Activated effector memory CD4-positive, alpha-beta T cell treated with anti-CD3 and anti-CD28 coated beads, Interleukin-2, amount 50 U/mL, for 16 hours (primary cell): ENCODE results near the gene ANKRD9.

Experiments
- DNase-seq: peaks from one replicate; pipeline ENCODE4 v3.0.0-alpha.2; 2020

Gene ANKRD9

DNA sequence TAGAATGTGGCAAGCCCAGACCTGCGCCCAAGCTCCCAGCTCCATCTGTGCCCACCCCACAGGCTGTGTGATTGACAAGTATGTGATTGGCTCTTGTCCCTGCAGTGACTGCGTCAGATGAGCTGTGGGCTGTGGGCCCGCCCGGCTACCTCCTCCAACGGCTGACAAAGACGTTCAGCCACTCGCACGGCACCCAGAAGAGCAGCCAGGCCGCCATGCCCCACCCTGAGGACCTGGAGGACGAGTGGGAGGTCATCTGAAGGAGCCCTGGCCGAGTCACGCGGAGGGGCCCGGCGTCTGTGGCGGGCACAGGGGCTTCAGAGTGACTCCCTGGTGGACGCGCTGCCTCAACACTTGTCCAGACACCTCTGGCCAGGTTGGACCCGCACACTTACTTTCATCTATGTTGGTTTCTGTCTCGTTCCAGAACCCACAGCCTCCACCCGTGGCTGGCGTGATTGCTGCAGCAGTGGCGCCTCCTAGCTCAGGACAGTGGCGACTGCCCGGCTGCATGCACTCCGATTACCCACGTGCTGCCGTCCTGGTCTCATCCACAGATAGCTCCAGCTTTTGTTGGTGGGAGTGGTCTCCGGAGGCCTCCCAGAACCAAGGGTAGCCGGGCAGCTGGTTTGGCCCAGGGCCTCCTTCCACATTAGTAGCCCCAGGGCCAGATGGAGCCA, 11.4 kb downstream of the ANKRD9 start:
- no peak for DNase-seq

DNA sequence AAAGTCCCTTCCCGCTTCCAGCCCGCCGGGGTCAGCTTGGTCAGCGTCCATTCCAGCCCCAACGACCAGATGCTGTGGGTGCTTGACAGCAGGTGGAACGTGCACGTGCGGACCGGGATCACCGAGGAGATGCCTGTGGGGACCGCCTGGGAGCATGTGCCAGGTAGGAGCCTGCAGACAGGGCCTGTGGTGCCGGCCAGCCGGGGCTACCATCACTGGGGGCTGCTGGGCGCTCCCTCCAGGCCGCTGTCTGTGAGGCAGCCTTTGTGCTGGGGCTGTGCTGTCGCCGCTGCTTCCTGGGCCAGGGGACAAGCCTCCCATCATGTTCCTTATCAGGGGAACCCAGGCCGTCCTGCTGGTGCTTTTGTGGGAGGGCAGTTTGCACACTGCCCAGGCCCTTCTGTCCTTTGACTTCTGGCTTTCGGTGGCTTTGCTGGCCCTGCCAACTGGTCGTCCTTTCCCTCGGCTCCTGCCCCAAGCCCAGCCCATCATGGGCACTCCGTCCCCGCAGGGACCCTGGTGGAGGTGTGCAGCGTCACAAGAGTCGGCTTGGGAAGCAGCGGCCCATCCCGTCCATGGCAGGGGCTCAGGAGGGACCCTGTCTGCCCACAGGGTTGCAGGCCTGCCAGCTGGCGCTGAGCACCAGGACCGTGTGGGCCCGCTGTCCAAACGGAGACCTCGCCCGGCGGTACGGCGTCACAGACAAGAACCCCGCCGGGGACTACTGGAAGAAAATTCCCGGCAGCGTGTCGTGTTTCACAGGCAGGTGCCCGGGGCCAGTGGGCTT, 12.4 kb downstream of the ANKRD9 start:
- no peak for DNase-seq

DNA sequence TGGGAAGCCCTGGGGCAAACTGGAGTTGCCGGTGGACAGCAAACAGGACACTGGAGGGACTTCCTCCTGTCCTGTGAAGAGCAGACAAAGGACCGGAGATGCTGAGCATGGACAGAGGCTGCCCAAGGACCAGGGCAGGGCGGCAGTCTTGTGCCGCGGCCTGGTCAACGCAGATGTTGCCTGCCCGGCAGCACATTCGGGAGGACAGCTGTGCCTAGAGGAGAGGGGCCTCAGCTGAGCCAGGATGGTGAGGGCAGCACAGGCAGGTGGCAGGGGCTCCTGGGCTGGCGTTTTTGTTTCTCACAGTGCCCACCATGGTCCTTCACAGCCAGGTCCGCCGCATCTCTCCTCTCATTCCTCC, 13.3 kb downstream of the ANKRD9 start:
- DNase-seq = no peak

DNA sequence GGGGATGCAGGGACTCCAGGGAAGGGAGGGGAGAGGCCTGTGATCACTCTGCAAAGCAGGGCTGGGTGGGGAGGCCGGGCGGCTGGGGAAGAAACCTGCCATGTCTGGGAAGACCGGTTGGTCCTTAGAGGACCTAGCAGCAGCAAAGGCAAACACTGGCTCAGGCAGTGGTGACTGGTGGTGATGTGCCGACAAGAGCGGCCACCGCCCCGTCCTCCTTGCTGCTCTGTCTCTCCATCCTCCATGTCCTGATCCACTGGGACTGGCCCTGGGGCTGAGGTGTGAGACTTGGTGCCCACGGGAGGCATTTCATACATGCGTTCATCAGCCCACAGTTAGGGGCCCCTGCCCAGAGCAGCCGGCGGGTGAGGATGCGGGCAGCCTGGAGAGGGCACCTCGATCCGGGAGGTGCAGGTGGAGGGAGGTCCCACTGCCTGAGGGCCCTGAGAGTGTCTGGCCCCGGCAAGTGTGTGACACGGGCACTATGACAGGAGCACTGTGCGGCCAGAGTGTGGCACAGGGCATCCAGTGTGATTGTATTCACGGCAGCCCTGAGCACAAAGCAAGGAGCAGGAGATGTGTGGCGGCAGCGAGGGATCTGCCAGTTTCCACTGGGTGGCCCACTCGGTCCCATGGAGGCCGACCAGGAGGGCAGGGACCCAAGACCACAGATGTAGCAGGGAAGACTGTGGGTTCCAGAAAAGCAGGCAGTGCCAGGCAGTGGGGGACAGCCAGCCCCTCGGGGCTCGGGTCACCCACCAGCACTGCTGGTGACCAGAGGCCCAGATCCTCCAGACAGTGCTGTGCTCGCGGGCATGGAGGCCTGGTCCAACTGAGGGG, 13.9 kb downstream of the ANKRD9 start:
- DNase-seq = no peak

DNA sequence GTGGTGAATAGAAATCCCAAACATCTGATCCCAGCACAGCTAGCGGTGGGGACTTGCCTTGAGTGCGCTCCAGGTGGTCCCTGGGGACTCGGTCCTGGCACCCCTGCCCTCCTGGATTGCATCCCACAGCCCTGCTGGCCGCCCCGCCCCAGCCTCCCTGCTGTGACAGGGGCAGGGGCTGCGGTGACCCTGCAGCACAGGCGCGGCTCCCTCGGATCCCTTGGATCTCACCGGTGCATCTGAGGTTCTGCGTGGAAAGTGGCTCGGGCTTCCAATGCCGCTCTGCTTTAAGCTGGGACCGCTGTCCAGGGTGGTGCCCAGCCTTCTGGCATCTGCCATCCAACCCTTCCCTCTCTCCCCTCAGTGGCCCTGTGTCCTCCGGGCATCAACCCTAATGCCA, 16.0 kb downstream of the ANKRD9 start:
- DNase-seq = no peak

DNA sequence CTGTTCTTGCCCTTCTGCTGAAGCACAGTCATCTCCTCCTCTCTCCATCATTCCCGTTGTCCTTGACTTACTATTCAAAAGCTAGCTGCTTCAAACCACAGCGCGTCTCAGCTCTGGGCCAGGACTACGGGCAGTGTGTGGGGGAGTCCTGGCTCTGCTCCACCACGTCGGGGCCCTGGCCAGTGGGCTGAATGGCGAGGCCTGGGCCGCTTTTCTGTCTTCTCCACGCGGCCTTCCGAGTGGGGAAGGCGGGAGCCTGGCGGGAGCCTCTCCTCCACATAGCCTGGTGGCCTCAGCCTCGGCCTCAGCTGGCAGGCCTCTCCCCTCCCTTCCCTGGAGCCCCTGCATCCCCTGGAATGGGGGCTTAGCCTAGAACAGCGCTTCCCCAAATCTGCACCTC, 16.5 kb downstream of the ANKRD9 start:
- DNase-seq = no peak

DNA sequence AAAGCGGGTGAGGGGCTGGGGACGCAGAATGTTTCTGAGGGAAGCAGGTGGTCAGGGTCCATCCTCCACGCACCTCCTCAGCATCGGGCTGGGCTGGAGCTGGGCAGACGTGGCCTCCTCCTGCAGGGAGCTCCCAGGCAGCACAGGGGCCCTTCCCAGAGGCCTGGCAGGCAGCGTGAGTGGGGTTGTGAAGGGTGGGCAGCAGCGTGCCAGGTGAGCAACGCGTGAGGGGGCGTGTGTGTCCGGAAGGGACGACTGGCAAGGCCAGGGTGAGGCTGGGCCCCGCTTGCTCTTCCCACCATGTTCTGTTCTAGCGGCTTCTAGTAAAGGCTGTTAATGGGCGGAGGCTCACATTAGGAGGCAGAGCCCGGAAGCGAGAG, 17.1 kb downstream of the ANKRD9 start:
- no peak for DNase-seq

DNA sequence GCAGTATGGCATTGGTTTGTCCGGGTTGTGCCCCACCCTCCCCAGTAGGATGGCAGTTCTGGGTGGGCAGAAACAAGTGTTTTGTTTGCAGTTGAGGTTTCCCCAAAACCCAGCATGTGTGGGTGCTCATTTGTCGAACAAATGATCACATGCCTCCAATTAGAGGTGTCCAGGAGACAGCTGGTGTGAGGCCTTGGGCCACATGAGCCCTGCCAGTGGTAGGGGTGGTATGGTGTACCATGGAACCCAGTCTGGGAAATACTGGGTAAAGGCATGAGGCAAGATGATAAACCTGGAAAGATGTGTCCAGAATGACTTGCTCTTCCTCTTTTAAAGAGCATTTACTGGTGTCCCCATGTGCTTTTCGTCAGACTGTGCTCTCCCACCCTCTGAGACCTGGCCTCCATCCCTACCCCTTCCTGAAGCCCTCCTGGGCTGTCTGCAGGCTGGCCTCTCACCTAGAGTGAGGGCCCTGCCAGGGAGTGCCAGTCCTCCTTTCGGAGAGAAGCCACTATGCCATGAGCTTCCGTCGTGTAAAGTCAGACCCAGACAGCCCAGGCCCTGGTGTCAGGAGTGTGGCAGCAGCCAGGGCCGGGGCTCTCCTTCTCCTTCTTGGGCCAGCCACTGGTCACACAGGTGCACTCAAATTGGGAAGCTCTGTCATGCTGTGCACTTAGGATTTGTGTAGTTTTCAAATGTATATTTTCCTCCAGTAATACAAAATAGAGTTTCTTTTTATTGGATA, 17.6 kb downstream of the ANKRD9 start:
- no peak for DNase-seq

DNA sequence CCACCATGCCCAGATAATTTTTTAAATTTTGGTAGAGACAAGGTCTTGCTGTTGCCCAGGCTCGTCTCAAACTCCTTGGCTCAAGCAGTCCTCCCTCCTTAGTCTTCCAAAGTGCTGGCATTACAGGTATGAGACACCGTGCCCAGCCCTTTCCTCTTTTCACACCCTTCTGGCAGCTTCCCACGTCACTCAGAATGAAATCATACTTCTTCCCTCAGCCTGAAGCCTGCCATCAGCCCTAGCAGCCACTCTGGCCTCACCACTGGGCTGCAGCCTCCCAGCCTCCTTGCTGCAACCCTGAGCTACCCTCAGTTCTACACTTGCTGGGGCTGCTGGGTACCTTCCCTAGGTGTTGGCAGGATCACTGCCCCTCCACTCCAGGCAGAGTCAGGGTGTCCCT, 18.2 kb downstream of the ANKRD9 start:
- DNase-seq = no peak

DNA sequence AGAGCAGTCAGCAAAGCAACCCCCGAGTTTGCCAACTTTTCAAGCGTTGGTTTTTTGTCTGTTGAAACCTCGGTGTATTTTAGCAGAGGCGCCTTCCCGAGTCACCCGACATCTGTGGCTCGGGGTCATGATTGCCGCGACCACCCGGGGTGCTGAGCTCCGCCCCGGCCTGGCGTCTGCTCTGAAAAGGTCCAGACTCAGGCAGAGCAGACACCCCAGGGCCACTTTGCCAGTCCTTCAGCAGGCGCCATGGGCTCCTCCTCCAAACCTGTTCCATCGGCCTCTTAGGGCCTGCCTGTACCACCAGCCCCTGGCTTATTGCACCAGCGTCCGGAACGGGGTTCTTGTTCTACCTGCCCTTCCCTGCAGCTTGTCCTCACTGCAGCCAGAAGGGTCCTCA, 19.1 kb downstream of the ANKRD9 start:
- no peak for DNase-seq

DNA sequence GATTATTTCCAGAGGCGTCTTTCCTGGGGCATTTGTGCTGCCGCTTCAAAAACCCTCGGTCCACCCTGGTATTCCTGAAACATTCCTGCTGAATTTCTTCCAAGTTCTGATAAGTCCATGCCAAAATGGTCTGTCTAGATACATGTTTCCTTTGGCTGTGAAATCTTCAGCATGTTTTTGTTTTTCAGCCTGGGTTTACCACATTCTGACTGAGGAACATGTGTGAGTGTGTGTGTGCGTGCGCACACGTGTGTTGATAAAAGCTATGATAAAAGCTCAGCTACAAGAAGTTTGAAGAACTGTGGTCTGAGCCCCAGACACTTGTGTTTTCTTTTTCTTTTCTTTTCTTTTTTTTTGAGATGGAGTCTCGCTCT, 22.4 kb downstream of the ANKRD9 start:
- DNase-seq = no peak

DNA sequence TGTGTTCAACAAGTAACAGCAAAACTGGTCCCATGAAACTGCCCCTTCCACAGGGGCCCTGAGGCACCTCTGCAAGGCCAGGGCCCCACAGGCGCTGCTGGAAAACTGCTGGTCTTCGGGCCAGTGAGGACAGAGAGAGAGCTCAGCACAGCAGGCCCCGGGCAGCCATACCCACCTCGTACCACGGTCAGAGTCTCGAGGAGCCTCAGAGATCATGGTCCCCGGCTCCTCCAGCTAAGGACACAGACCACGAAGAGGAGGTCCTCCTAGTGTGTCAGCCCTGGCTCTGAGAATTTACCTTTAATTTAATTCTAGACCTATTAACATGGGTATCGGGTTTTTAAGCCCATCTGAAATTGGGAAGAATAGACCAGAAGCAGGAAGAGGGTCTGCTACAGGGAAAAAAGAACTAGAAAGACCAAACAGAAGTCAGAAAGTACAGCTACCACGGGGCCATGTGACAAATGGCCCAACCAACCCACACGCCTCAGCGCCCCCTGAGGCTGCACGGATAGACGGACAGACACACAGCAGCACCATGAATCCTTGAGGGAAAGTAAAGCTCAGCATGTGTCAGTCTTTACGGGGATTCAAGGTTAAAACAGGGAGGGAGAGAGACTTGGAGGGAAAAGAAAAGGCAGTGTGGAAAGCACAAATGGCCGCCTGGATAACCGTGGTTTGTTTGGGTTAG, 22.9 kb downstream of the ANKRD9 start:
- DNase-seq = no peak

DNA sequence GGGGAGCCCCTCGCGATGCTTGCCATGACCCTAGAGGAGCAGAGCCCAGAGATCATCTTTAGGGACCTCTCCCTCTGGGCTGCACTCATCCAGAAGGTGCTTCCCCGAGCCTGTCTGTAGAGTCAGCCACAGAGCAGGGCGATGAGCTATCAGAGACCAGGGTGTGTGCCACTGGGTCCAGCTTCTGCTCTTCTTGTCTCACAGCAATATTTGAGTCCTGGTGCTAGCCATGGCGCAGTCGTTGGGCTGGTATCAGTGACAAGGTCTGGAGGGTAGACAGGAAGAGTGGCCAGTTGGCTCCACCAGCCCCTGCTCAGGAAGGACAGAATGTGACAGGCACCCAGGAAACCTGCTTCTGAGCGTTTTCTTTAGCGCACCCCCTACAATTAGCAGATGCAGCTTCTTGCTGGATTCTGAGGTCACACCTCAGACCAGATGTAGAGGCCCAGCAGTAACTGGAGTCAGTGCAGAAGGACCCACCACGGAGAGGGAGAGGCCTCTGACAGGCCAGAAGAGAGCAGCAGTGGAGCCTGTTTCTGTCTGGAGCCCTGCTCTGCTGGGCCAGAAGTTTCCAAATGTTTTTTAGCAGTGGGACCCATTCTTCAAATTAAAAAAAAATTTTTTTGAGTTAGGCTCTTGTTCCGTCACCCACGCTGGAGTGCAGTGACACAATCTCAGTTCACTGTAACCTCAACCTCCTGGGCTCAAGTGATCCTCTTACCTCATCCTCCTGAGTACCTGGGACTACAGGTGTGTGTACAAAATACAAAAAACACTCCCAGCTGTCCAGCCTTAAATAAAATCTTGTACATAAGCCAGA, 23.7 kb downstream of the ANKRD9 start:
- peak; percentile 50 for DNase-seq

DNA sequence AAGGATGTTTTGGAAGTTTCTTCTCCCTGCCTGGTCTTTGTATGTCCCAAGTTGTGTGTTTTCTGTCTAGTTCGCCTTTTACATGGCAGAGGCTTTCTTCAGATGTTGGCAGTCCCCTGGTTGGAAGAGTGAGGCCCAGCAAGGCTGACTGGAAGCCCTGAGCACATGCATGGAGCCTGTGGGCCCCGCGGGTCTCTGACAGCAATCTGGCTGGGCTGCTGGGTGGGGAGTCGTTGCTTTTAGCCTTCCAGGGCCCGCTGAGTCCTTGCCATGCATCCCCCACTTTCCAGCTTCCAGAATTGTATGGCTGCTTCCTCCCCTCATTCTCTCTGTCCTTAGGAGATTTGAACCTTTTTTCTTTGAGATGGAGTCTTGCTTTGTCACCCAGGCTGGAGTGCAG, 25.3 kb downstream of the ANKRD9 start:
- DNase-seq = no peak

DNA sequence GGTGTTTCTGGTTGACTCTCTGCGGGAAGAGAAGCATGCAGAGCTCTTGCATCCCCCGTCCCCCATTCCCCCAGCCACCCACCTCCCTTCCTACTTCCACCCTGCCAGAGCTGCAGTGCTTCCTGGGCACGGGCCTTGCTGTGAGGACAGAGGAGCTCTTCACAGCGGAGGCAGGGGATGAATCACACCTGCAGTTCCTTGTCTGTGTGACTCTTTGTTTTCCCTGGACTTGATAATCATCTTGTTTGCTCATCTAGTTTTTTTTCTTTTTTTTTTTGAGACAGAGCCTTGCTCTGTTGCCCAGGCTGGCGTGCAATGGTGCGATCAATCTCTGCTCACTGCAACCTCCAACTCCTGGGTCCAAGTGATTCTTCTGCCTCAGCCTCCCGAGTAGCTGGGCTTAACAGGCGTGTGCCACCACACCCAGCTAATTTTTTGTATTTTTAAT, 27.8 kb downstream of the ANKRD9 start:
- DNase-seq = no peak

DNA sequence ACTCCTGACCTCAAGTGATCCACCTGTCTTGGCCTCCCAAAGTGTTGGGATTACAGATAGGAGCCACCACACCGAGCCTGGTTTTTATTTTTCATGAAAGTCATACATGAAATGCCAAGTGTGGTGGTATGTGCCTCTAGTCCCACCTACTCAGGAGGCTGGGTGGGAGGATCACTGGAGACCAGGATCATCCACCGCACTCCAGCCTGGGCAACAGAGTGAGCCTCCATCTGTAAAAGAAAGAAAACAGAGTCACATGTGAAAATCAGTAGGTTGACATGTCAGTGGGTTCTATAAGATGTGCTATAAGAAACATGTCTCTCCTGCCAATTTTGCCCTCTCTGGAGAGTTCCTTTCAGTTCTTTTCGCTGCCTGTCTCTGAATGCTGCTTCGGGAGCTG, 28.2 kb downstream of the ANKRD9 start:
- DNase-seq = no peak

DNA sequence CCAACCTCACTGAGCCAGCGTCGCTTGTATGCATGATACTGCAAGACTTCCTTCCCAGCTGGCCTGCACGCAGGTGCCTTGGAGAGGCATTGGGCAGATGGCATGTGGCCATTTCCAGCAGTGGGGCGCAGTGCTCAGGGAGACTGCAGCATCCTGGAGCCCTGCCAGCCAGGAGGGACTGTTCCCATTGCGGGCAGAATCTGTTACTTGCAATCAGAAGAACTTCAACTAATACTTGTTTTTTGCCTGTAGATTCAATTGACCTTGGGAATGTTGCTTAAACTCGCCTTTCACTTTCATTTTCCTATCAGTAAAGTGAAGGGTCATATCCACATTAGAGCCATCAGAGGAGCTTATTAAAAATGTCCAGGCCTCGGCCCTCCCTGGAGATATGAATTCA, 29.8 kb downstream of the ANKRD9 start:
- DNase-seq = no peak

DNA sequence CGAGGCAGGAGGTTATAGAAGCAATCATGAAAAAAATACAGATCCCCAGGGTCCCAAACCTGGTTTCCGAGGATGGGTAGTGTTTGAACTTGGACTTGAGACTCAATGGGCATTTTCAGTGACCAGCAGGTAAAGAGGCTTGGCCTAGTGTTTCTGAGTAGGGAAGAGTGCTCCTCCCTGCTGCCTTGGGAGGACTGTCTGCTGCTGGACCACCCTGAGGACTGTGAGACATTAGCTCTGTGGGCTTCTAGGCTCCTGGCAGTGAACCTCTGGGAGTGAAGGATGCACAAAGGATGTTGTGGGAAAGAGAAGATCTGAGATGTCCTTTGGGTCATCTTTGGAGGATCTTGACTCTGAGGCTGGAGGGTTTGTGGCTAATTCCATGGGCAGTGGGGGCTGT, 30.5 kb downstream of the ANKRD9 start:
- DNase-seq = no peak

DNA sequence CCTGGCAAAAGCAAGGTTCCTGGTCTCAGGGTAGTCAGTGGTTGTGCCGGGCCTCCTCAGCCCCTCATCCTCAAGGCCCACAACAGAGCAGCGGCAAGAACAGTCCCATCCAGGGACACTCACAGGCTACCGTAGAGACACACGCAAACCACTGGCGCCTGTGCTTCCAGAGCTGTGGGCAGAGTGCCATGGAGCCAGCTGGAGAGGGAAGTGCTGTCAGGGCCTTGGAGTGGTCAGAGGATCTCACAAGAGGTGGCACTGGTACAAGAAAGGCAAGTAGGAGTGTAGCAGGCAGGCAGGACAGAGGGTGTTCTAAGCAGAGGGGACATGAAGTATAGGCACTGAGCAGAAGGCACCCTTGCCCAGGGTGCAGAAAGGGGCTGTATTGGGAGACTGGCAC, 34.6 kb downstream of the ANKRD9 start:
- DNase-seq = no peak

DNA sequence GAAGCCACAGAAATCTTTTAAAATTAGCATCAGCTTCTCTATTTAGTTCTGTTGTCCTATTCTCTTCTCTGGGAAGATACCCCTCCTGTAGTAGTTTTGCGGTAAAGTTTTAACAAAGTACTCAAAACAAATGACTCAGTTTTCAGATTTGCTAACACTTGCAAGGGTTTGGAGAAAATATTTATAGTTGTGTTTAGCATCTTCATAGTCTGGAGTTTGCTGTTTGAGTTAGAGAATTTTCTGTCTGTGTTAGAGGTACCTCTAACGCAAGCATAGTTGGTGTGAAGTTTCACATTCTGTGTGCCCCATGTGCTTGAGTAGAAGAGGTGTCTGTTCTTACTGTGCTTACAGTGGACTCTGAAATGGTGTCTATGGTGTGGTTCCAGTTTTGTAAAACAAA, 36.0 kb downstream of the ANKRD9 start:
- DNase-seq = no peak

DNA sequence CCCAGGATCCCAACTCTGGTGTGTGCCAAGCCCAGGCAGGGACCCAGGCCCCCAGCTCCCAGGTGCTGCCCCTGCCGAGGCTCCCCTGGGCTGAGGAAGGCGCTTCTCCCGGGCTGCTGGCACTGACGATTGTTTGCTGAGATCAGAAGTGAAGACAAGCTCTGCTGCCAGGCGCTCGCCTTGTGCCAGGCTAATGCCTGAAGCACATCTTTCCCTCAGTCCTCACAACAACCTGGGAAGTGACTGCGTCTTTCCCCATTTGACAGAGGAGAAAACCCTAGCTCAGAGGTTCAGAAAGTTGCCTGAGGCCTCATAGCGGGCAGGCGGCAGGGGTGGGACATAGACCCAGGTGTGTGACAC, 36.8 kb downstream of the ANKRD9 start:
- DNase-seq = no peak
